Activated naive CD8-positive, alpha-beta T cell treated with anti-CD3 and anti-CD28 coated beads for 36 hours (primary cell): Measurements from ENCODE around the gene C9orf152. TPM values are rescaled to one million over a fixed set of nuclear protein-coding genes. Genes with fewer than 3 reads are reported as not detected.

ENCODE experiments used
- total RNA-seq, 2 experiments: library from RNA; stranded (reverse); gene quantifications; one replicate each; pipeline ENCODE4 v1.2.3, GENCODE V29; 2021

The C9orf152 gene
- total RNA-seq, 2 experiments from 2014 or later = not detected

Other genes with a start within 250 kb of the C9orf152 start
- 100 to 1,000 TPM; 321 to 327 TPM for gene TXN, start 48.3 kb upstream of the C9orf152 start, total RNA-seq
- not detected for gene TXNDC8, start 129.7 kb upstream of the C9orf152 start, total RNA-seq